ENCODE measurements around the gene IL11.

The IL11 gene

DNA sequence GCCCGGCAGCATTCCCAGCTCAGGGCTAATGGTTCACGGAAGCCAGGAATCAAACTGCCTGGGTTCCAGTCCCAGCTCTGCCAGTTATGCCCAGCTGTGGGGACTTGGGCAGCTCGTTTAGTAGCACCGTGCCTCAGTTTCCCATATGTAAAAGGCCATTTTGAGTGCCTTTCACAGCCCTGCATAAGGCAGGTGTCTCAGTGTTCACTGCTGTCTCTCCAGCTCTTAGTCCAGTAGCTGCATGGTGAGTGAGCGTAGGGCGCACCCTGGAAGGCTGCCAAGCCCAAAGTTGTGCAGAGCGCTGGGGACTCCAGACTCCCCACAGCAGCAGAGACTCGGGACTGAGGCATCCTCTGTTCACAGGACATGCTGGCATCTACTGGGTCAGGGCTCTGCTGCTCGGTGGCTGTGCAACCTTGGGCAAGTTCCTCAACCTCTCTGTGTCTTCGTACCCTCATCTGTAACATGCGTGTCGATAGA lies 21.0 kb upstream of the IL11 start:
- no peak for DNase-seq (ENCODE audit: low read depth)

DNA sequence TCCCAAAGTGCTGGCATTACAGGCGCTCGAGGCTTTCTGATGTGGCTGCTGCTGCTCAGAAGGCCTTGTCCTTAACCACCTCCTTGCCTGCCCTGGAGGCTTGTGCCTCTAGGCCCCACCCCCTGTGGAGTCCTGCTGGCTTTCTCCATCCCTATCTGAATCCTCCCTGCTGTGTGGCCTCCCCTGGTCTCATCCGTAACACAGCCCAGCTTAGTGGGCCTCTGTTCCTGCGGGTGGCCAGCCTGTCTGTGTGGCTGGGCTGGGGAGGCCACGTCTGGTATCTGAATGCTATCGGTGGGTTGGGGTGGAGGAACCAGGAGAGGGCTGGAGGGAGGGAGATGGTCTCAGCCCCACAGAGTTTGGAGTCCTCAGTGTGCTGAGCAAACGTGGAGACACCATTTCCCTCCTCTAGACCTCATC lies 20.2 kb upstream of the IL11 start:
- no peak for DNase-seq (ENCODE audit: low read depth)

DNA sequence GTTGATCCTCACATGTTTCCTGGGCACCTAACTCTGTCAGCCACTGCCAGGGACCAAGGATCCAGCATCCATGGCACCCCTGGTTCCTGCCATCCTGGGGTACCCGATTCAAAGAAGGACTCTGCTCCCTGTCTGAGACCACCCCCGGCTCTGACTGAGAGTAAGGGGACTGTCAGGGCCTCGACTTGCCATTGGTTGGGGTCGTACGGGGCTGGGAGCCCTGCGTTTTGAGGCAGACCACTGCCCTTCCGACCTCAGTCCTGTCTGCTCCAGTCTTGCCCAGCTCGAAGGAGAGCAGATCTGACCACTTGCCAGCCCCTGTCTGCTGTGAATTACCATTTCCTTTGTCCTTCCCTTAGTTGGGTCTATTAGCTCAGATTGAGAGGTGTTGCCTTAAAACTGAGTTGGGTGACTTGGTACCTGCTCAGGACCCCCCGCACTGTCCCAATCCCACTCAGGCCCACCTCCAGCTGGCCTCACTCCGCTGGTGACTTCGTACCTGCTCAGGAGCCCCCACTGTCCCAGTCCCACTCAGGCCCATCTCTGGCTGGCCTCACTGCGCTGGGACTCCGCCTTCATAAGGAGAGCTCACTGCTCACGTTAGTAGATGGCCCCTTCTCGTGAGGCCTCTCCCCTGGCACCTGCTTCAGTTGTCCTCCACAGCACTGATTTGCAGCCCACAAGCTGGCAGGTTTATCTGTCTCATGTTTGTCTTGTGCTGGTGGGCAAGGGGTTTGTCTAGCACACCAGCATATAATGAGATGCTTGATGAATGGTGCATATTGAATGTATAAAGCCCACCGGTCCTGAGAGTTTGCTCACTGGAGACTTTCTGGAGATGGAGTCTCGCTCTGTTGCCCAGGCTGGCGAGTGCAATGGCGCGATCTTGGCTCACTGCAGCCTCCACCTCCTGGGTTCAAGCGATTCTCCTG lies 19.4 kb upstream of the IL11 start:
- no peak for DNase-seq (ENCODE audit: low read depth)

DNA sequence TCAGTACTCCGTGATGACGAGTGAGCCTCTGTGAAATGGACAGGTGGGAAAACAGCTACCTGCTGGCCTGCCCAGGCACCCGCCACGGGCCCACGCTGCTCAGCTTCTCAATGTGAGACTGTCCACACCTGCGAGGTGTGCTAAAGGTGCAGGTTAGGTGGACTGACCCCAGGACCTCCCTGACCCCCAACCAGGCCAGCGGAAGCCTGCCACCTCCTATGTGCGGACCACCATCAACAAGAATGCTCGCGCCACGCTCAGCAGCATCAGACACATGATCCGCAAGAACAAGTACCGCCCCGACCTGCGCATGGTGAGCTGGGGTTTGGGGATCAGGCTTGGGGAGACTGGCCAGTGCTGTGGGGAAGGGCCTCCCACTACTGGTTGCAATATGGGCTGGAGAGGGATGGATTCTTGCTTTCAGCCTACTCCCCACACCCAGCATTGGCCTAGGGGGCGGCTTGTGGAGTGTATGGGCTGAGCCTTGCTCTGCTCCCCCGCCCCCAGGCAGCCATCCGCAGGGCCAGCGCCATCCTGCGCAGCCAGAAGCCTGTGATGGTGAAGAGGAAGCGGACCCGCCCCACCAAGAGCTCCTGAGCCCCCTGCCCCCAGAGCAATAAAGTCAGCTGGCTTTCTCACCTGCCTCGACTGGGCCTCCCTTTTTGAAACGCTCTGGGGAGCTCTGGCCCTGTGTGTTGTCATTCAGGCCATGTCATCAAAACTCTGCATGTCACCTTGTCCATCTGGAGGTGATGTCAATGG lies 17.7 kb upstream of the IL11 start:
- DNase-seq (ENCODE audit: low read depth): no peak

DNA sequence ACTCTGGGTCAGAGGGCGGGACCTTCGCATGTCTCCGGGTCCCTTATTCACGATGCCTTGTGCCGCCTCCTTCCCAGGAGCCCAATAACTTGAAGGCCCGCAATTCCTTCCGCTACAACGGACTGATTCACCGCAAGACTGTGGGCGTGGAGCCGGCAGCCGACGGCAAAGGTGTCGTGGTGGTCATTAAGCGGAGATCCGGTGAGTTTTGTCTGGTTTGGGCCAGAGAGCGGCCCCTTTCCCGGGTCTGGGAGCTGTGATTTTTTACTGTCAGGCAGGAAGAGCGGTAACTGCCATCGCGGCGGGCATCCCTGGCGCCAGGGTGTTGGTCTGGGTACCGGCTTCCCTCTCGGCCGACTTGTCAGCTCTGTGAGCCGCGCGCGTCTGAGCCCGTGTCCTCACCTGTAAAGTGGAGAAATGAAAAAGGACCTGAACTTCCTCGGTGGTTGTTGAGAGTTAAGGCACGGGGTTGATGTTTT lies 16.3 kb upstream of the IL11 start:
- DNase-seq (ENCODE audit: low read depth): no peak

DNA sequence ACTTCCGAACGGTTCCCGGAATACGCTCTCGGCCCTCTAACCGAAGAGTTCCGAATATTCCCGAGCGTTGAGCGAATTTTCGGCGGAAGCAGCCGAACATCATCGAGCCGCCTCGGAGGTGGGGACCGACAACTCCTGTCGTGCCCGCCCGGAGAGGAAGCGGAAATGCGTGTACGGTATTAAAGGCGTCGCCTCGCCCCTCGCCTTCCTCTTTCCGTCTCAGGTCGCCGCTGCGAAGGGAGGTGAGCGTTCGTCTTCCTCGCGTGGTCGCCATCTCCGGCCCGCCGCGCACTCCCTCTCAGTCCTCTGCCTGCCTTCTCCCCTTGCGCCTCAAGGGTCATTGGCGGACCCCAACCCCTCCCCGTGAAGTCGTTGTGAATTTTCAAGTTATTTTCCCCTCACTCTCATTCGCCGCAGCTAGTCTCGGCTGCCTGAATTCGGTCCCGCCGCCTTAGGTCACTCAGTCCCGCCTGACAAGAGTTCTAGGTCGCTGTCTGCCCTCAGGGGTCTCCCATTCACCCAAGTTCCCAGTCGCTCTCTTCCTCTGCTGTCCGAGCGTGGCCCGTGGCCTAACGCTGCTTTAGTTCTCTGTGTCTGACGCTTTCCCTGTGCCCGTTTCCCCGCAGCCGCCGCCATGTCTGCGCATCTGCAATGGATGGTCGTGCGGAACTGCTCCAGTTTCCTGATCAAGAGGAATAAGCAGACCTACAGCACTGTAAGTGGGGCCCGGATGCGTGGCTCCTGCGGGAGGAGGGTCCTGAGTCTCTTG lies 15.6 kb upstream of the IL11 start, which contains the start of gene RPL28:
RPL28 (plus strand) TSS at position 209 of the 769 bp plus-strand sequence; CDS start at position 635, 426 bp downstream.
- DNase-seq (ENCODE audit: low read depth): peak; percentile 95

DNA sequence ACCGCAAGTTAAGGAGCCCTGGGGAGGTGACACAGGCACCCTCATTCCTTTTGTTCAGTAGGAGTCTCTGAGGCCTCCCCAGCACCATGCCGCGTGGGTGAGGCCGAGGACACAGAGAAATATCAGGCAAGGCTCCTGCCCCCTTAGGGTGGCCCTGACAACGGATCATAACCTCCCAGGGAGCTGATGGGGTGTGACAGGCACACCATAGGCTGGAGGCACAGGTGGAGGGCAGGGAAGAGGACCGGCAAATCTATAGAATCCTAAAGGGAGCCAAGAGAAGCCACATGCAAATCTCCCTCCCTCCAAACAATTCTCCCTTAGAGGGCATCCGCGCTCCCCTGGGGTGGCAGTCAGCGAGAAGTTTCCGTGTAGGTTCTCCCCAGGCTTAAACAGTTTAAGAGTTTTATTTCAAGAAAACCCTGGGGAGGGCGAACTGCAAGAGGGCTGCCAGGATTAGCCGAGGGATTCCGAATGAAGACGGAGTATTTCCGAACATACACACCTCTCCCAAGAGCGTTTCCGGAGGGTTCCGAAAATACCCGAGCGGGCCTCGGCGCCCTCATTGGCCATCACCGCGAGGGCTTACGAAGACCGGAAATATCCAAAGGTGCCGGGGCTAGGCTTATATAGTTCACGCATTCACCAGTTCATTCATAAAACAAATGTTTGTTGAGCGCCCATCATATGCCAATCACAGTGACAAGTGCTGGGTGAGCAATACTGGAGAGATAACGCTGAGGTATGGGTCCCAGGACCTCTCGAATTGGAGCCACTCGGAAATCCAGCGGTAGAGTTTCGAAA lies 14.9 kb upstream of the IL11 start:
- peak; percentile 92 for DNase-seq (ENCODE audit: low read depth)

DNA sequence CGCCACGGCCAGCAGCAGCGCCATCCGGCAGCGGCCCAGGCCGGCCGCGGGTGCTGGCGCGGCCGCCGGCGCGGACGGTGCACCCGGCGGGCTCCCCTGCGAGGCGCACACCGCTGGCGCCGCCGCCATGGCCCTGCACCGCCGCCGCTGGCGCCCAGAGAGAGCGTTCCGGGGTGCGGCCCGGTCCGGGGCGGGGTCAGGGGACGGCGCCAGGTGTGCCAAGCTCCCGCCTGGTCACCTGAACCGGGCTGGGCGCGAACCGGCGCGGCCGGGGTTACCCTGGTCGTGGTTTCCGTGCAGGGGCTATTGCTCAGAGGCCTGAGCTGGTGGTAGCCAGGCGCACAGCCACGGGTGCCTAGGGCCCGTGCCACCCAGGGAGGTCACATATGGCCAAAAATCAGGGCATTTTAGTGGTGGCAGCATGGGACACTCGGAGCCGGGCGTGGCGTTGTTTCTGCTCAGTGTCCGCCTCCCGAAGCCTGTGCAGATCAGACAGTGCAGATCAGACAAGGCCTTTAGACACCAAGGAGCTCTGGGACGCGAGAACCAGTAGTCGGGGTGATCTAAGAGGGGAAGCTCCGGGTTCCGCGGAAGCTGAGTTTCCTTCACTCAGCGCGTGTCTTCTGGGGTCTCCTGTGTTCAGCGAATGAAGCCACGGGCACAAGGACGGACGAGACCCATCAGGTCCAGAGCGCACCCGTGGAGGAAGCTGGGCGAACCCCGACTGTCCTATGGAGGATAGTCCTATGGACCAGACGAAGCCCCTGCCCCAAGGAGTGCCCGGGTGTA lies 14.1 kb upstream of the IL11 start, which contains the start of gene TMEM238:
TMEM238 (minus strand) TSS at position 162 of the 789 bp plus-strand sequence; CDS start at position 129, 33 bp downstream.
- no peak for DNase-seq (ENCODE audit: low read depth)

DNA sequence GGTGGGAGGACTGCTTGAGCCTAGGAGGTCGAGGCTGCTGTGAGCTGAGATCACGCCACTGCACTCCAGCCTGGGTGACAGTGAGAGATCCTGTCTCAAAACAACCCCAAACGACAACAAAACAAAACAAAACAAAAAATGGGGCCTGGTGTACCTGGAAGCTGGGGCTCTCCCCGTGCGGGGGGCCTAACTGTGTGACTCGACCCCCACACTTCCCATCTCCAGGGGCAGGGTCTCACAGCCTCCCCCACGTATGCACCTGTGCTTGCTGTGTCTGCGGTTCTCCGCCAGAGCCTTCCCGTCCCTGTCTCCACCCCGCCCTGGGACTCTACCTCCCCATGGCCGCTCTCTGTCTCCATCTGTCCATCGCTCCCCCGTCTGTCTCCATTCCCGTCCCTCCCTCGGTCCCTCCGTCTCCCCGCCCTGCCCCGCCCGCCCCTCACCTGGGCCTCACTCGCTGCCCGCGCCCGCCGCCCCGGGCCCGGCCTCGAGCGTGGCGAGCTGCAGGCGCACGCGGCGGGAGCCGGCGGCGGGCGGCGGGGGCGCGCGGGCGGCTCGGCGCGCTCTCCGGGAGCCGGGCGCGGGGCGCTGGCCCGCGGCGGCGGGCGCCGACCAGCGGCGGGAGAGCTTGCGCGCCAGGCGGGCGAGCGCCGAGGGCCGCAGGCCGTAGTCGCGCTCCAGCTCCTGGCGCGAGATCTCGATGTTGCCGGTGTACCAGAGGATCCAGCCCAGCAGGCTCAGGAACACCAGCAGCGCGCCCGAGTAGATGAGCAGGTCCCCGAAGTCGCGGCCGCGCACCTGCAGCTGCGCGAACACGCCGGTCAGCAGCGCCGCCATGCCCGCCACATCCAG lies 13.2 kb upstream of the IL11 start:
- DNase-seq (ENCODE audit: low read depth): no peak

DNA sequence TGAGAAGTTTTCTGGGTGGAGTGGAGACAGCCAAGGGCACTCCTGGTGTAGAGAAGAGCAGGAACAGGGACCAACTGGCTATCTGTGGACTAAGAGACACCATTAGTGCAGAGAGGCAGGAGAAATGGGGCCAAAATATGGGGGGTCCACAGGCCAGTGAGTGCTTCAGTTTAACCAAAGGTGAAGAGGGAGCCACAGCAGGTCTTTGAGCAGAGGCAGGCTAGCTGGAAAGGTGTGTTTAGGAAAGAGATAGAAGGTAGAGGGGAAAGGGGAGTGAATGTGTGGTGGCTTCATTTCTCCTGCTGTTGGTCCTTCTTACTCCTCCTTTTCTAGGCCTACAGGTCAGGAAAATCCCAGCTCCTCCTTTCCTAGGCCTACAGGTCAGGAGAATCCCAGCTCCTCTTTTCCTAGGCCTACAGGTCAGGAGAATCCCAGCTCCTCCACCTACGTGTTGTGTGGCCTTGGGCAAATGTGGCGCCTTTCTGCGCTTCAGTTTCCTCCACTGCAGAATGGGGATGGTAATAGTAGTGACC lies 12.3 kb upstream of the IL11 start:
- no peak for DNase-seq (ENCODE audit: low read depth)

DNA sequence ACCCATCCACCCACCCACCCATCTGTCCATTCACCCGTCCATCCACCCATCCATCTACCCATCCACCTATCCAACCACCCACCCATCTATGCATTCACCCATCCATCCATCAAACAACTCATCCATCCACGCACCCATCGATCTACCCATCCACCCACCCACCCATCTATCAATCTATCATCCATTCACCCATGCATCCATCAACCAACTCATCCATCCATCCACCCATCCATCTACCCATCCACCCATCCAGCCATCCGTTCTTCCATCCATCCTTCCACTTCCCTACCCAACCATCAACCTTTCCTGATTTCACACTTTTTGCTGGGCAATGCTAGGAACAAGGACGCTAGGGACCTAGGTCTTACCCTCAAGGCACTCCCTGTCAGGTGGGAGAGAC lies 11.8 kb upstream of the IL11 start:
- DNase-seq (ENCODE audit: low read depth): no peak

DNA sequence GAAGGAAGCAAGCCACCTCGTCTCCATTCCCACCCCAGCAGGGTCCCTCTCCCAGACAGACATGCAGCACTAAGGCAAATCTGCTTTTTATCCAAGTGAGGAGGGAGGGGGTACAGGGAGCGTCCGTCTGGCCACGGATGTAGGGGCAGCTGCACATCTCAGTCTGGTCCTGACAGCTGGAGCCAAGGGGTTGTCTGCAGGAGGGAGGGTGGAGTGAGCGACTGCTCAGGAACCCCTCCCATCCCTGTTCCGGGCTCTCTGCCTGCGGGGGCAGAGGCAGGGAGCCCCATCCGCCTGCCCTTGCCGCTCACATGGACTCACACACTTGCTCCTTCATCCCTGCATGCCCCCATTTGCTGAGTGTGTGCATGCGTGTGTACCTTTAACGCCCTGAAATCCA lies 8.9 kb upstream of the IL11 start:
- no peak for DNase-seq (ENCODE audit: low read depth)

DNA sequence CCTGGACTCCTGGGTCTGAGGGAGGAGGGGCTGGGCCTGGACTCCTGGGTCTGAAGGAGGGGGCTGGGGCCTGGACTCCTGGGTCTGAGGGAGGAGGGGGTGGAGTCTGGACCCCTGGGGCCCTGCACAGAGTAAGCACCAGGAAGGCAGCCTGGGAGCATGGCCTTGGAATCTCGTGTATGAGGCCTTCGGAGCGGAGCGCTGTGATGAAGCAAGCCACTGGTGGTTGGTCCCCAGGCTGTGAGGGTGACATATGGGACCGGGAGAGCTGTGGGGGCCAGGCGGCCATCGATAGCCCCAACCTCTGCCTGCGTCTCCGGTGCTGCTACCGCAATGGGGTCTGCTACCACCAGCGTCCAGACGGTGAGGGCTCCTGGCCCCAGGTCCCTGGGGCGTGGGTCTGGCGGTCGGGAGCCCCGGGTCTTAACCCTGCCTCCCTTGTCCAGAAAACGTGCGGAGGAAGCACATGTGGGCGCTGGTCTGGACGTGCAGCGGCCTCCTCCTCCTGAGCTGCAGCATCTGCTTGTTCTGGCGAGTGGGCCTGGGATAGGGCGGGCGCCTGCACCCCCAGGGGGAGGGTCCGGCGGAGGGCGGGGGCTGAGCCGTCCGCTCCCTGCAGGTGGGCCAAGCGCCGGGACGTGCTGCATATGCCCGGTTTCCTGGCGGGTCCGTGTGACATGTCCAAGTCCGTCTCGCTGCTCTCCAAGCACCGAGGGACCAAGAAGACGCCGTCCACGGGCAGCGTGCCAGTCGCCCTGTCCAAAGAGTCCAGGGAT lies 7.3 kb upstream of the IL11 start:
- DNase-seq (ENCODE audit: low read depth): no peak

DNA sequence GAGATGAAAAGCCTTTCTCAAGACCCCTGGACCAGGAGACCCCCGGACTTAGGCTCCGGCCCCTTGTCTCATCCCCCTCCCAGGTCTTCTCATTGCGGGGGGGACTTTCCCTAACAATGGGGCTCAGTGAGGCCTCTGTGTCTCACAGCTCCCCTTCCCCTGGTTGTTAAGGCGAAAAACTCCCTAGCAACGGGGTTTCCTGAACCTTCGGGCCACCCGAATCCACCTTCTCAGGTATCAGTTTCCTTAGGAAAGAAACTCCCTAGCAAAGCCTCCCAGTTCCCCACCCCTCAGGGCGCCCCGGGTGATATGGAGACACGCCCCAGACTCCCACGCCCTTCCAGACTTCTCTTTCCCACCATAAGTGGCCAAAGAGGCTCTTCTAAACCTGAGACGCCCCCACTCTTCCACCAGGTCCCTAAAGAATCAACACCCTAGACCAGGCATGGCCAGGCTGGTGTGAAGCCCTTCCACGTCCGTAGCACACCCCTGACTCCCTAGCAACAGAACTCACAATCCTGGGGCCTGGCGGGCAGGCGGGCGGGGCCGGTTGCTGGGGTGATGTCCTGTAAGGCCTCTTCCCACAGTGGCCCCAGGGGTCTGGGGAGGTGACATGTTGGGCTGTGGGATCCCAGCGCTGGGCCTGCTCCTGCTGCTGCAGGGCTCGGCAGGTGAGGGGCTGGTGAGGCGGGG lies 6.1 kb upstream of the IL11 start, which contains the start of gene TMEM190:
TMEM190 (plus strand) TSS at position 586 of the 693 bp plus-strand sequence; CDS start at position 614, 28 bp downstream.
- no peak for DNase-seq (ENCODE audit: low read depth)

DNA sequence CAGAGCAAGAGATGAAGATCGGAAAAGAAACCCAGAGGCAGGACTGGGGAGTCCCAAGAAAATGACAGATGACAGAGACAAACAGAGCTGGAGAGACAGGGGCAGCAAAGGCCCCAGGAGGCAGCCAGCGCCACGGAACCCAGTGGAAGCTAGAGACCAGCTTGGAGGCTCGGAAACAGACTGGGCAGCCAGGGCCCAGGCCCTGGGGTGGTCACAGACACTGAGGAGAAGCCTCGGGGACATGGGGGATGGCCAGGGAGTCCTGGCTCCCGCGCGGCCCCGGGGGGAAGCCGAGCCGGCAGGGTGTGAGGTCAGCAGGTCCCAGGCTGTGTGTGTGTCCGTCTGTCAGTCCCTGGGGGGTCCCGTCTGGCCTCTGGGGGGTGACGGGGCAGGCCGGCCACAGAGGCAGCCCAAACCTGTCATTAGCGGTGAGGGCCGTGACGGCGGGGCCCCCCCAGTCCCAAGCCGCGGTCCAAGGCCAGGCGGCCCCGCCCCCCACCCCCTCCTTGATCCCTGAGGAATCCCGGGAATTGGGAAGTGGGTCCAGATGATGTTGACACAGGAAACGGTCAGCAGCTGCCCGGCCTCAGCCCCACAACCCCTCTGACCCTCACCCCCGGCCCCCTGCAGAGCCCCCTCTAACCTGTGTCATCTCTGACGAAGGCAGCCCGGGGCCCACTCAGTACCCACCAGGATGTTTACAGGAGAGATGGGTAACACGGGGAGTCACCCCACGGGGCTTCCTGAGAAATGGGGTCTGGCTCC lies 3.9 kb upstream of the IL11 start:
- no peak for DNase-seq (ENCODE audit: low read depth)

DNA sequence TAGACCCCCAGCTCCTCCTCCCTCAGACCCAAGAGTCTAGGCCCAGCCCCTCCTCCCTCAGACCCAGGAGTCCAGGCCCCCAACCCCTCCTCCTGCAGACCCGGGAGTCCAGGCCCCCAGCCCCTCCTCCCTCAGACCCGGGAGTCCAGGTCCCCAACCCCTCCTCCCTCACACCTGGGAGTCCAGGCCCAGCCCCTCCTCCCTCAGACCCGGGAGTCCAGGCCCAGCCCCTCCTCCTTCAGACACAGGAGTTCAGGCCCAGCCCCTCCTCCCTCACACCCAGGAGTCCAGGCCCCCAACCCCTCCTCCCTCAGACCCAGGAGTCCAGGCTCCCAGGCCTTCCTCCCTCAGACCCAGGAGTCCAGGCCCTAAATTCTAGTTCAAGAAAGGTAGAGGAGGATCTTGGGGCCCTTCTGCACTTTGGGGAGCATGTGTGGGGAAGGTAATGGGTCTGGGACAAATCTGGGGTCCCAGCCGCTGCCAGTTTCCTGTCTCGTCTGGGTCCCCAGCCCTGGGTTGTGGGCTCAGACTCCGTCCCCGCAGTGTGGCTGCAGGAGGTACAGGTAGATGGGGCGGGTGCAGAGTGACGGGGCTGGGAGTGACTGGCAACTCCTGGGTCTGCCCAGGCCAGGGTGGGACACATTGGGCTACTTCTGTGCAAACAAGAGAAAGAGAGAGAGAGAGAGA lies 3.2 kb upstream of the IL11 start:
- no peak for DNase-seq (ENCODE audit: low read depth)

All from CMK (cell line).